ENCODE measurements around the gene UBE2O. TPM values are rescaled to one million over a fixed set of nuclear protein-coding genes. Genes with fewer than 3 reads are reported as not detected.

UBE2O gene
- total RNA-seq, 2 experiments from 2014 or later = 31.3 to 31.4 TPM

DNA sequence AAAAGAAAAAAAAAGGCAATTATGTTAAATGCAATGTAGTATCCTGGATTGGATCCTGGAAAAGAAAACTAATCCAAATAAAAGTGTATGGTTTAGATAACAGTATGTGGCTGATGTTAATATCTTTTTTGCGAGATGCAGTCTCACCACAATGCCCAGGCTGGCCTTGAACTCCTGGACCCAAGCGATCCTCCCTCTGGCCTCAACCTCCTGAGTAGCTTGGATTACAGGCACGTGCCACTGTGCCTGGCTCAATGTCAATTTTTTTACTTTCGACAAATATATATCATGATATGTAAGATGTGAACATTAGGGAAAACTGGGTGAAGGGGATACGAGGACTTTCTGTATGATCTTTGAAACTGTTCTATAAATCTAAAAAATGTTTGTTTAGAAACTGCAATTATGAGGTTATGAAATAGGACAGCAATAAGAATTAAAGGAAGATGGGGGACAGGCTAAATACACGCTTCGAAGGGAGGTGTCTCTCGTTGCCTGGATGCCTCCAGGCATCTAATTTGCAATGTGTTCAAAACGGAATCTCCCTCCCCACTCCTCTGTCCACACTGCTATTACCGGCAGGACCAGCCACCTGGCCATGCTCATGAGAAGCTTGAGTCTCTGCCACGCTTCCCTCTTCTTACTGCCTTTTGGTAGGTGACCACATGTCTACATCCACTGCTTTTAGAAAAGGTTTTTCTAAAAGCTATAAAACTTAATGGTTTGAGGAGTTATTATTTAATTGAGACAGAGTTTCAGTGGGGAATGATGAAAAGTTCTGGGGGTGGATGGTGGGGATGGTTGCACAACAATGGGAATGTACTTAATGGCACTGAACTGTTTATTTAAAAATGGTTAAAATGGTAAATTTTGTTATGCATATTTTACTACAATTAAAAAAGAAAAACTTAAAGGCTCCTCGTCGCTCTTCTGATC lies 15.2 kb downstream of the UBE2O start:
- POLR2A ChIA-PET = interaction anchor here (0.7 kb wide), 1 partner anchor 42 kb away, joined by 3 read pairs; no protein-coding TSS in a partner anchor
- peaks cover 22% of the 10 kb centered on the region for H3K4me1 Mint-ChIP-seq

DNA sequence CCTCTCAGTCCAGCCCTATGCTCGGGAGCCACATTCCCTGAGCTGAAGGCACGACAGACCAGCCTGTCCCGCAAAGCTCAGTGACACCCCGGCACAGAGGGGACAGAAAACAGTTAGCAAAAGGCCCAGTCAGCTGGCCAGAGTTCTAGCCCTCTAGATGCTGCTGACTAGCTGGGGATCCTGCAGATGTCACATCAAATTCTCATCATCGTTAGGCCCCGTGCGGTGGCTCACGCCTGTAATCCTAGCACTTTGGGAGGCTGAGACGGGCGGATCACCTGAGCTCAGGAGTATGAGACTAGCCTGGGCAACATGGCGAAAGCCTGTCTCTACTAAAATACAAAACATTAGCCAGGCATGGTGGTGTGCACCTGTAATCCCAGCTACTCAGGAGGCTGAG lies 17.2 kb downstream of the UBE2O start:
- DNase-seq (no peak), ATAC-seq (ENCODE audit: low read depth) (no peak)
- Mint-ChIP-seq H3K36me3 (peaks cover 1% of the 10 kb centered on the region), H3K9me3 (no peaks in the 10 kb centered on the region), H3K27me3 (no peaks in the 10 kb centered on the region), H3K4me3 (no peak overlapping the region), H3K27ac (no peak overlapping the region), H3K4me1 (peaks cover 7% of the 10 kb centered on the region)
- POLR2A ChIA-PET = no interaction called here

More for the DNA sequence above, 15.2 kb downstream of the UBE2O start:
- no peak for DNase-seq
- Mint-ChIP-seq H3K27ac (no peak overlapping the region), H3K27me3 (no peaks in the 10 kb centered on the region), H3K4me3 (no peak overlapping the region), H3K9me3 (no peaks in the 10 kb centered on the region), H3K36me3 (peaks cover 3% of the 10 kb centered on the region)
- ATAC-seq (ENCODE audit: low read depth) = no peak

DNA sequence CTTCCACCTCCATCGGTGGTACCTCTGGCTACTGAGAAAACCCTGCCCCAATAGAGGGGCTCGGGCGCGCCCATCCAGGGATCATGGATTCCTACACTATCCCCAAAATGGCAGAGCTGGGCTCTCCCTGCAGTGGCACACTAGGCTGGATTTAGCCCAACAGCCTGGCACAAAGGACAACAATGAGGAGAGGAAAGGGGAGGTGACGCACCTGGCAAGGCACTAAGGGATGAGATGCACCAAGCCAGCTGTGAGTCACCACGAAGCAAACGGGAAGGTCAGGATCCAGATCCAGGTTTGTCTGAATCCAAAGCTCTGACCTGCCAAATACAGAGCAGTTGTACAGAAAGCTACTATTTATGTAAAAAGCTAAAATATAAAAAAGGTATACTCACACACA lies 18.1 kb downstream of the UBE2O start:
- DNase-seq (no peak), ATAC-seq (ENCODE audit: low read depth) (no peak)
- H3K4me1 Mint-ChIP-seq = peaks cover 7% of the 10 kb centered on the region
- no peak overlapping the region for H3K4me3 Mint-ChIP-seq
- POLR2A ChIA-PET = no interaction called here
- H3K27me3 Mint-ChIP-seq = no peaks in the 10 kb centered on the region
- peaks cover 4% of the 10 kb centered on the region for H3K36me3 Mint-ChIP-seq
- no peaks in the 10 kb centered on the region for H3K9me3 Mint-ChIP-seq
- no peak overlapping the region for H3K27ac Mint-ChIP-seq

DNA sequence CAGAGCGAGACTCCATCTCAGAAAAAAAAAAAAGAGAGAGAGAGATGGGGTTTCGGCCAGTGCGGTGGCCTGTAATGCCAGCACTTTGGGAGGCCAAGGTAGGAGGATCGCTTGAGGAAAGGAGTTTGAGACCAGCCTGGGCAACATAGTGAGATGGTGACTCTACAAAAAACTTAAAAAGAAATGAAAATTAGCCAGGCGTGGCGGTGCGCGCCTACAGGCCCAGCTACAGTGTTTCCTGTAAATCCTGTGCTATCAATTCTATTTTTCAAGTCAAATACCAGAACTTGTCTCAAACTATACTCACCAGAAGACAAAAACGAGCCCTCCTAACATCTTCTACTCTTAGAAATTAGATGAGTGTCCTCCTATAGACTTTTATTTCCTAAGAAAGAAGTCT lies 19.3 kb downstream of the UBE2O start:
- no peak for ATAC-seq (ENCODE audit: low read depth)
- H3K9me3 Mint-ChIP-seq = no peaks in the 10 kb centered on the region
- no peak for DNase-seq
- H3K27me3 Mint-ChIP-seq = no peaks in the 10 kb centered on the region
- no peak overlapping the region for H3K27ac Mint-ChIP-seq
- H3K36me3 Mint-ChIP-seq = peaks cover 4% of the 10 kb centered on the region
- H3K4me3 Mint-ChIP-seq = no peak overlapping the region
- peaks cover 4% of the 10 kb centered on the region for H3K4me1 Mint-ChIP-seq
- POLR2A ChIA-PET = no interaction called here

DNA sequence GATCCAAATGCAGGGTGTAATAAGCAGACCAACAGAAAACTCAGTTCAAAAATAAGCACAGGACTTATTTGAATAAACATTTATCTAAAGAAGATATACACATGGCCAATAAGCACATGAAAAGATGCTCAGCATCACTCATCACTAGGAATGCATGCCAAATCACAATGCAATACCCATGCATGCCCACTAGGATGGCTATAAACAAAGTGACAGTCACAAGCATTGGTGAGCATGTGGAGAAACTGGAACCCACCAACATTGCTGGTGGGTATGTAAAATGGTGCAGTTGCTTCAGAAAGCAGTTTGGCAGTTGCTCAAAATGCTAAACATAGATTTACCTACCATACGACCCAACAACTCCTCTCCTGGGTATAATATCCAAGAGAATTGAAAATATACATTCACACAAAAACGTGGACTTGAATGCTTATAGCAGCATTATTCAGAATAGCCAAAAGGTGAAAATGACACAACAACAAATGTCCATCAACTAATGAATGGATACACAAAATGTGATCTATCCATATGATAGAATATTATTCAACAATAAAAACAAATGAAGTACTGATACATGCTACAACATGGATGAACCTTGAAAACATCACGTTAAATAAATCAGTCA lies 20.1 kb downstream of the UBE2O start:
- H3K36me3 Mint-ChIP-seq = peaks cover 6% of the 10 kb centered on the region
- H3K4me1 Mint-ChIP-seq = peaks cover 5% of the 10 kb centered on the region
- DNase-seq = no peak
- H3K27me3 Mint-ChIP-seq = no peaks in the 10 kb centered on the region
- no peak overlapping the region for H3K4me3 Mint-ChIP-seq
- H3K27ac Mint-ChIP-seq = no peak overlapping the region
- H3K9me3 Mint-ChIP-seq = no peaks in the 10 kb centered on the region
- ATAC-seq (ENCODE audit: low read depth) = no peak
- POLR2A ChIA-PET = no interaction called here

DNA sequence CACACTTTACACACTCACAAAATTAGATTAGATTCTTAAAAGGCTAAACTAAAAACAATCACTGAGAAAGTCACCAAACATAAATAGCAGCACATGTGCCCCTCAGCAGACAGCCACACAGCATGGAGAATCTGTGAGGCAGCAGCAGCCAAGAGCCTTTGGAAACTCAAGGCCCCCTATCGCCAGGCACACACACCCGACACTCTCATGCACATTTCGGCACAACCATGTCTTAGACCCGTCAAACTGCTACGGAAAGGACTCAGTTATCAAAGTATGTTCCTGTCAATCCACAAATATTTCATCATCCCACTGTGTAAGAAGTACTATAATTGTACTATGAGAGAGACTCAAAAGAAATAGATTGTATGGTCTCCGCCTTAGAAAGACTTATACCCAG lies 20.9 kb downstream of the UBE2O start:
- no peak overlapping the region for H3K4me3 Mint-ChIP-seq
- POLR2A ChIA-PET = no interaction called here

DNA sequence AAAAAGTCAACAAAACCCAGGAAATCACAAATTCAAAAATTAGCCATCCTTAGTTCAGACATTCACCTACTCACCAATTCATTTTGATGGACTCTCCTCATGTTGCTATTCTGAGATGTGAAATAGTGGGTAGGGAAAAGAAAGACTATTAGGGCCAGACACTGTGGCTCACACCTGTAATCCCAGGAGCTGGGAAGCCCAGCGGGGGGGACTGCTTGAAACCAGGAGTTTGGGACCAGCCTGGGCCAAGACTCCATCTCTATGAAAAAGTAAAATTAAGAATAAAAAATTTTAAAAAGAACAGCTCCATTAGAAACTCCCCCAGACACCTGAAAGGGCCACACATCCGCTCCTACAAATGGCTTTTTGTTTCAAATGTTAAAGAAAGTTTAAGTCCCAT lies 21.4 kb downstream of the UBE2O start:
- DNase-seq (no peak), ATAC-seq (ENCODE audit: low read depth) (no peak)
- POLR2A ChIA-PET = no interaction called here
- Mint-ChIP-seq H3K9me3 (no peaks in the 10 kb centered on the region), H3K36me3 (peaks cover 6% of the 10 kb centered on the region), H3K27ac (no peak overlapping the region), H3K4me3 (no peak overlapping the region), H3K4me1 (peaks cover 5% of the 10 kb centered on the region), H3K27me3 (no peaks in the 10 kb centered on the region)

More for the DNA sequence above, 20.9 kb downstream of the UBE2O start:
- ATAC-seq (ENCODE audit: low read depth) (no peak), DNase-seq (no peak)
- Mint-ChIP-seq H3K36me3 (peaks cover 6% of the 10 kb centered on the region), H3K27ac (no peak overlapping the region), H3K9me3 (no peaks in the 10 kb centered on the region), H3K27me3 (no peaks in the 10 kb centered on the region), H3K4me1 (peaks cover 5% of the 10 kb centered on the region)

DNA sequence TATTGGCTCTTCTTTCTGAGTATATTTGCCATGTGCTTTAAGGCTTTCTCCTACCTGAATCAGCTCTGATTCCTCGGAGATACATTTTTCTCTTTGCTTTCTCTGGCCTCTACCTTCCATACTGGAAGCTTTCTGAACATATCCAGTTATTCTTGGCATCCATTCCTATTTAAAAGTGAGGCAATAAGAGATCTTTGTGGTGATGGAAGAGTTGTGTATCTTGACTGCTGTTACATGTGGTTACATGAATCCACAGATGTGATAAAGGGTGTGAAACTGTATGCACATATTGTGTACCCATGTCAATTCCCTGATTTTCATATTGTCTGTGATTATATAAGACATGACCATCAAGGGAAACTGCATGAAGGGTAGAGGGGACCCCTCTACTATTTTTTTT lies 24.4 kb downstream of the UBE2O start:
- ATAC-seq (ENCODE audit: low read depth) = no peak
- H3K4me1 Mint-ChIP-seq = peaks cover 4% of the 10 kb centered on the region
- H3K36me3 Mint-ChIP-seq = peaks cover 6% of the 10 kb centered on the region
- POLR2A ChIA-PET = interaction anchor here (0.7 kb wide), 1 partner anchor 30 kb away, joined by 3 read pairs; no protein-coding TSS in a partner anchor
- H3K9me3 Mint-ChIP-seq = no peaks in the 10 kb centered on the region
- no peak overlapping the region for H3K4me3 Mint-ChIP-seq
- DNase-seq = no peak
- H3K27me3 Mint-ChIP-seq = no peaks in the 10 kb centered on the region
- H3K27ac Mint-ChIP-seq = no peak overlapping the region

DNA sequence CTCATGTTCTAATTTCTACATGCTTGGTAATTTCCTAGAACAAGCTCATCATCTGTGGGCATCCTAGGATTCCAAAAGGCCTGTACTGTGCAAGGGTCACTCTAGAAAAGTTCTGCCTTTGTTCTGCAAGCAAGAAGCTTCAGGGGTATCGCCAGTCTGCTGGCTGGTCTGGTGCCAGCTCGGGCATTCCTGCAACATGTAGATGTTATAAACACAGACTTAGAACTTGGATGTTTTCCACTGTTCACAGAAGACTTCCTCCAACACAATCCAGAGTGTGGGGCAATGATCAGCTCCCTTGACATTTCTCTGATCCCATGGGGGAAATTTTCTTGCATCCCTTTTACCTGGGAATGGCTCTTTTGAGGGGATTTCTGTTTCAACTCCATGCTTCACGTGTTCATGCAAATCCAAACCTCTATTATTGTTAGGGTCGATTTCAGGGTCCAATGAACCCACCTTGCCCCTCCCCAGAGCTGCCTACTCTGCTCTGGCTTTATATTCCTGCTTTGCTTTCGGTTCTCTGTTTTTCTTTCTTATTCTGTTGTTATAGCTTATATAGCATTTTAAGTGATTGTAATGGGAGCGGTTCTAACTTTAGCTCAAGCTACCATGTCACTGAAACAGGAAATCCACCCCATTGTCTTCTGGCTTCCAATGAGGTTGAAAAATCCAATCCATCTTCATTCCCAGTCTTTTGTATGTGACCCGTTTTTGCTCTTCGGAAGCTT lies 25.3 kb downstream of the UBE2O start:
- Mint-ChIP-seq H3K4me1 (peaks cover 4% of the 10 kb centered on the region), H3K9me3 (no peaks in the 10 kb centered on the region), H3K36me3 (peaks cover 9% of the 10 kb centered on the region), H3K27ac (no peak overlapping the region), H3K4me3 (no peak overlapping the region), H3K27me3 (no peaks in the 10 kb centered on the region)
- POLR2A ChIA-PET = no interaction called here
- ATAC-seq (ENCODE audit: low read depth) = no peak
- DNase-seq = no peak

DNA sequence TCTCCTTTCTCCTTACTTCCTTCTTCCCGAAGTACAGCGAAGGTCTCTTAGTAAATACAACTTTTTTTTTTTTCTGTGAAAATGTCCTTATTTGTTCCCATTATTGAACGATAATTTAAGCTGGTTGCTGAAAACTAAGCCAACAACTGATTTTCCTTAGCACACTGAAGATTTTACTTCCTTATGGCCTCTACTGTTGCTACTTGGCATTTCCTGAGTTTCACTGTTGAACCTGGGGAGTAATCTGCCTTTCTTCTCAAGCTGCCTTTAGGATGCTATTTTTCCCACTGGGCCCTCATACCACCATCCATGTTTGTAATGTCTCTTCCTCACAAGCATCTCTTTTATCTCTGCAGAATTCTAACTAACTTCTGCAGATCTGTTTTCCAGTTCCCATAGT lies 26.1 kb downstream of the UBE2O start:
- Mint-ChIP-seq H3K27me3 (no peaks in the 10 kb centered on the region), H3K4me1 (peaks cover 4% of the 10 kb centered on the region), H3K9me3 (no peaks in the 10 kb centered on the region), H3K36me3 (peaks cover 11% of the 10 kb centered on the region), H3K27ac (no peak overlapping the region), H3K4me3 (no peak overlapping the region)
- no peak for ATAC-seq (ENCODE audit: low read depth)
- POLR2A ChIA-PET = no interaction called here
- no peak for DNase-seq

DNA sequence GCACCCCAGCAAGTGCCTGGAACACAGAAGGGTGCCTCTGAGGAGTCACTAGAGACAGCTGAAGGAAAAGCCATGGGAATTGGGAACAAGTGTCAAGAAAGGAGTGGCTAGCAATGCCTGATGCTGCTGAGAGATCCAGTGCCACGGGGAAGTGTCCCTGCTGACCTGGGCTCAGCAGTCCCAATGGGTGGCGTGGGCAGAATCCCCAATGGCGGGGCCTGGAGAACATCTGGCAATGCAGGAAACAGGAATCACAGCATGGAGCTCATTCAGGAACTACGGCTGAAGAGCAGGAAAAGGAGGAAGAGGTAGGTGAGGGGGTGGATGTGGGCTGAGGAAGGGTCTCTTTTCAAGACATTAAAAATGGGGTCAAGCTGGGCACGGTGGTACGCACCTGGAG lies 30.1 kb downstream of the UBE2O start:
- no peak overlapping the region for H3K4me3 Mint-ChIP-seq
- peaks cover 6% of the 10 kb centered on the region for H3K36me3 Mint-ChIP-seq
- H3K9me3 Mint-ChIP-seq = no peaks in the 10 kb centered on the region
- no peak overlapping the region for H3K27ac Mint-ChIP-seq
- H3K27me3 Mint-ChIP-seq = no peaks in the 10 kb centered on the region
- no peaks in the 10 kb centered on the region for H3K4me1 Mint-ChIP-seq
- ATAC-seq (ENCODE audit: low read depth) (no peak), DNase-seq (no peak)
- POLR2A ChIA-PET = no interaction called here

DNA sequence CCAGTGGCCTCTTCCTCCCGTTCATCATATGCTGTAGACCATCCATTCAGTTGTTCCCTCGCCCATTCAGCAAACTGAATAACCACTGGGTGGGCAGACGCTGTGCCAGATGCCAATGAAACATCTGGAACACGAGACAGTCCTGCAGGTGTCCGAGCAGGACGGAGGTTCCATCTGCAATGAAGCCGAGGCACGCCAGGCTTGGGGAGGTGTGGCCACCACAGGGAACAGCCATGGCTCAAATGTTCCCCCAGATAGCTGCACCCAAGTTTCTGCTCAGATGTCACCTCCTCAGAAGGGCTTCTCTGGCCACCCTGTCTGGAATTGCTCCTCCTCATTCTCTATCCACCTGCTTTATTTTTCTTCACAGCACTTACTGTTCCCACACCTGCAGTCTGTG lies 30.5 kb downstream of the UBE2O start:
- Mint-ChIP-seq H3K36me3 (peaks cover 6% of the 10 kb centered on the region), H3K4me3 (no peak overlapping the region), H3K9me3 (no peaks in the 10 kb centered on the region), H3K27ac (no peak overlapping the region), H3K4me1 (no peaks in the 10 kb centered on the region), H3K27me3 (no peaks in the 10 kb centered on the region)
- ATAC-seq (ENCODE audit: low read depth) = no peak
- POLR2A ChIA-PET = no interaction called here
- no peak for DNase-seq

DNA sequence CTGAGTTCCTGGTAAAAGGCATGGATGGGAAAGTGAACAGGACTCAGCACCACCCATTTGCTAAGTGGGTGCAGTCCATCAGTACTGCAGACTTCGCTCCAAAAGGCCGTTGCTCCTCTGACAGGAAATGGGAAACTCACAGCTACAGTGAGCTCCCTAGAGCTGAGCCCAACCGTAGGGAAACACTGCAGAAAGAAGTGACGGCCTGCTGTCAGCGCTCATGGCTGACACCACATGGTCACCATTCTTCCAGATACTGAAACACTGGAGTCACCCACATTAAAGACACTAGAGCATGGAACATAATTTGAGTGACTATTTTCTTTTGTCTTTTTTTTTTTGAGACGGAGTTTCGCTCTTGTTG lies 31.9 kb downstream of the UBE2O start:
- no peak for ATAC-seq (ENCODE audit: low read depth)
- H3K27ac Mint-ChIP-seq = no peak overlapping the region
- POLR2A ChIA-PET = no interaction called here

More for the DNA sequence above, 31.9 kb downstream of the UBE2O start:
- peaks cover 6% of the 10 kb centered on the region for H3K36me3 Mint-ChIP-seq
- no peaks in the 10 kb centered on the region for H3K9me3 Mint-ChIP-seq
- H3K4me1 Mint-ChIP-seq = no peaks in the 10 kb centered on the region
- H3K4me3 Mint-ChIP-seq = no peak overlapping the region
- no peak for DNase-seq
- no peaks in the 10 kb centered on the region for H3K27me3 Mint-ChIP-seq
